ENCODE measurements around the gene EEIG2.
A peak's percentile ranks its signal among the peaks of the same experiment; 100 is the strongest.

Gene EEIG2

GRCh38 chr1:108585313-108585712 is 25.4 kb downstream of the EEIG2 start:
- DNase-seq = no peak

- DNase-seq = no peak
Observed at GRCh38 chr1:108590441-108590840, 30.5 kb downstream of the EEIG2 start.

- DNase-seq = no peak
Observed at GRCh38 chr1:108590957-108591356, 31.1 kb downstream of the EEIG2 start.

- no peak for DNase-seq
Observed at GRCh38 chr1:108591466-108591865, 31.6 kb downstream of the EEIG2 start.

- no peak for DNase-seq
Observed at GRCh38 chr1:108592030-108592759, 32.3 kb downstream of the EEIG2 start.

GRCh38 chr1:108593448-108593847 is 33.5 kb downstream of the EEIG2 start:
- no peak for DNase-seq

GRCh38 chr1:108595507-108595906 is 35.6 kb downstream of the EEIG2 start:
- no peak for DNase-seq

GRCh38 chr1:108597041-108597440 is 37.1 kb downstream of the EEIG2 start:
- no peak for DNase-seq

GRCh38 chr1:108598340-108598739 is 38.4 kb downstream of the EEIG2 start:
- no peak for DNase-seq

GRCh38 chr1:108600504-108600903 is 40.6 kb downstream of the EEIG2 start:
- no peak for DNase-seq

- DNase-seq = no peak
Observed at GRCh38 chr1:108601708-108602410, 42.0 kb downstream of the EEIG2 start.

- DNase-seq = no peak
Observed at GRCh38 chr1:108605633-108606032, 45.7 kb downstream of the EEIG2 start.

GRCh38 chr1:108606478-108606877 is 46.6 kb downstream of the EEIG2 start:
- DNase-seq = no peak

GRCh38 chr1:108609483-108610049 is 49.7 kb downstream of the EEIG2 start:
- peak; percentile 74 for DNase-seq
